HepG2 (cell line): ENCODE results near the gene MEIOB. TPM values are rescaled to one million over a fixed set of nuclear protein-coding genes. Genes with fewer than 3 reads are reported as not detected.
A peak's percentile ranks its signal among the peaks of the same experiment; 100 is the strongest.

ENCODE experiments used
- BORCS8-MEF2B ChIP-seq: sonication (generic); formaldehyde crosslinking; IDR thresholded peaks from 2 replicates; pipeline ENCODE4 v1.8.0; 2022; ENCODE audit warnings: mild to moderate bottlenecking, missing genetic modification reagents
- CEBPB ChIP-seq: IDR thresholded peaks from 2 replicates; pipeline ENCODE4 v1.6.1; 2011; ENCODE audit warnings: low read depth, low read length, improper control_type of control experiment, borderline replicate concordance
- ELF1 ChIP-seq: sonication (generic); formaldehyde crosslinking; IDR thresholded peaks from 2 replicates; pipeline ENCODE4 v1.4.0; 2020; ENCODE audit warnings: missing genetic modification reagents
- FLYWCH1 ChIP-seq: sonication (generic); formaldehyde crosslinking; IDR thresholded peaks from 2 replicates; pipeline ENCODE4 v1.8.1; 2023; ENCODE audit warnings: mild to moderate bottlenecking, missing genetic modification reagents
- GTF2F1 ChIP-seq: fragments of 150-350 bp; IDR thresholded peaks from 2 replicates; pipeline ENCODE4 v1.6.1; 2014; ENCODE audit warnings: low read length
- JDP2 ChIP-seq: sonication (generic); formaldehyde crosslinking; IDR thresholded peaks from 2 replicates; pipeline ENCODE4 v1.8.1; 2022; ENCODE audit warnings: missing genetic modification reagents, borderline replicate concordance
- MED1 ChIP-seq: sonication (generic); formaldehyde crosslinking; IDR thresholded peaks from 2 replicates; pipeline ENCODE4 v1.4.0; 2020; ENCODE audit warnings: missing genetic modification reagents
- MTA1 ChIP-seq: sonication (generic); formaldehyde crosslinking; IDR thresholded peaks from 2 replicates; pipeline ENCODE4 v1.4.0; 2020; ENCODE audit warnings: missing genetic modification reagents, mild to moderate bottlenecking, borderline replicate concordance
- MXI1 ChIP-seq: IDR thresholded peaks from 3 replicates; pipeline ENCODE4 v1.6.1; 2012; ENCODE audit warnings: low read depth, low read length, inconsistent platforms, borderline replicate concordance
- RELA ChIP-seq: sonication (generic); formaldehyde crosslinking; IDR thresholded peaks from 2 replicates; pipeline ENCODE4 v1.4.0; 2020; ENCODE audit warnings: missing genetic modification reagents
- RFX1 ChIP-seq: fragments of 450-650 bp; IDR thresholded peaks from 2 replicates; pipeline ENCODE4 v1.6.1; 2017
- SALL1 ChIP-seq: sonication (generic); formaldehyde crosslinking; IDR thresholded peaks from 2 replicates; pipeline ENCODE4 v1.8.0; 2022; ENCODE audit warnings: mild to moderate bottlenecking, missing genetic modification reagents
- ZNF12 ChIP-seq: sonication (generic); formaldehyde crosslinking; IDR thresholded peaks from 2 replicates; pipeline ENCODE4 v1.5.0; 2020; ENCODE audit warnings: missing genetic modification reagents
- ZNF124 ChIP-seq: sonication (generic); formaldehyde crosslinking; IDR thresholded peaks from 2 replicates; pipeline ENCODE4 v1.4.0; 2020; ENCODE audit warnings: missing genetic modification reagents
- ZNF180 ChIP-seq: sonication (generic); formaldehyde crosslinking; IDR thresholded peaks from 2 replicates; pipeline ENCODE4 v1.4.0; 2020; ENCODE audit warnings: low read depth, missing genetic modification reagents, borderline replicate concordance
- ZNF33A ChIP-seq: sonication (generic); formaldehyde crosslinking; IDR thresholded peaks from 2 replicates; pipeline ENCODE4 v1.5.1; 2020; ENCODE audit warnings: missing genetic modification reagents, mild to moderate bottlenecking, moderate library complexity, borderline replicate concordance
- ZNF629 ChIP-seq: sonication (generic); formaldehyde crosslinking; conservative IDR thresholded peaks from 2 replicates; pipeline ENCODE4 v1.5.0; 2020; ENCODE audit warnings: missing genetic modification reagents
- ZNF703 ChIP-seq: sonication (generic); formaldehyde crosslinking; IDR thresholded peaks from 2 replicates; pipeline ENCODE4 v1.5.1; 2020; ENCODE audit warnings: missing genetic modification reagents, mild to moderate bottlenecking, moderate library complexity, borderline replicate concordance
- ZNF724P ChIP-seq: sonication (generic); formaldehyde crosslinking; IDR thresholded peaks from 2 replicates; pipeline ENCODE4 v1.8.0; 2022; ENCODE audit warnings: missing genetic modification reagents, borderline replicate concordance
- polyA plus RNA-seq, 8 experiments: library from polyadenylated mRNA; depleted of rRNA in 3 of 8; stranded (reverse) in 7 of 8; unstranded in 1 of 8; fragments of >200 nt; fragmentation: Illumina TruSeq in 4 of 8; extraction: Trizol in 4 of 8; gene quantifications; 2 replicates each; pipeline versions ENCODE4 v1.2.1 to v1.2.3, GENCODE V29; 2011 to 2016; ENCODE audit warnings: low read depth in 4 of 8, missing spikeins in 1 of 8, mixed read lengths in 1 of 8; ENCODE audit not compliant: insufficient read depth in 1 of 8
- total RNA-seq, 5 experiments: library from RNA; depleted of rRNA; stranded (reverse); fragments of >200 nt; fragmentation: Illumina TruSeq; extraction: Trizol; gene quantifications; 2 replicates each; pipeline ENCODE4 v1.2.3, GENCODE V29; 2016; ENCODE audit warnings: low read depth in 1 of 5
- TF ChIP-seq, protein P1 (sequence below): sonication (generic); formaldehyde crosslinking; IDR thresholded peaks from 2 replicates; pipeline ENCODE4 v1.5.0; 2020; ENCODE audit warnings: missing genetic modification reagents, mild to moderate bottlenecking, borderline replicate concordance
- TF ChIP-seq, protein P2 (sequence below): fragments of 450-650 bp; IDR thresholded peaks from 2 replicates; pipeline ENCODE4 v1.6.1; 2016
- TF ChIP-seq, protein P3 (sequence below): sonication (generic); formaldehyde crosslinking; conservative IDR thresholded peaks from 2 replicates; pipeline ENCODE4 v1.4.0; 2020; ENCODE audit warnings: missing genetic modification reagents
- TF ChIP-seq, protein P4 (sequence below): sonication (generic); formaldehyde crosslinking; IDR thresholded peaks from 2 replicates; pipeline ENCODE4 v1.5.1; 2020; ENCODE audit warnings: mild to moderate bottlenecking, missing genetic modification reagents

Gene MEIOB
- total and polyA plus RNA-seq, 2 of the 13 experiments (the other 11 are each of a cell fraction or from before 2014, with no cell fraction given), result 0.17 TPM; not detected in 1

- TF ChIP-seq, protein P1, sequence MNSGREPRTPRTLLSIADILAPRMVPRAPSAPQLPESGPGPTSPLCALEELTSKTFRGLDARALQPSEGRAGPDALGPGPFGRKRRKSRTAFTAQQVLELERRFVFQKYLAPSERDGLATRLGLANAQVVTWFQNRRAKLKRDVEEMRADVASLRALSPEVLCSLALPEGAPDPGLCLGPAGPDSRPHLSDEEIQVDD (CRISPR knock-in tag), result no peak
- TF ChIP-seq, protein P2, sequence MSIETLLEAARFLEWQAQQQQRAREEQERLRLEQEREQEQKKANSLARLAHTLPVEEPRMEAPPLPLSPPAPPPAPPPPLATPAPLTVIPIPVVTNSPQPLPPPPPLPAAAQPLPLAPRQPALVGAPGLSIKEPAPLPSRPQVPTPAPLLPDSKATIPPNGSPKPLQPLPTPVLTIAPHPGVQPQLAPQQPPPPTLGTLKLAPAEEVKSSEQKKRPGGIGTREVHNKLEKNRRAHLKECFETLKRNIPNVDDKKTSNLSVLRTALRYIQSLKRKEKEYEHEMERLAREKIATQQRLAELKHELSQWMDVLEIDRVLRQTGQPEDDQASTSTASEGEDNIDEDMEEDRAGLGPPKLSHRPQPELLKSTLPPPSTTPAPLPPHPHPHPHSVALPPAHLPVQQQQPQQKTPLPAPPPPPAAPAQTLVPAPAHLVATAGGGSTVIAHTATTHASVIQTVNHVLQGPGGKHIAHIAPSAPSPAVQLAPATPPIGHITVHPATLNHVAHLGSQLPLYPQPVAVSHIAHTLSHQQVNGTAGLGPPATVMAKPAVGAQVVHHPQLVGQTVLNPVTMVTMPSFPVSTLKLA, result 0 out of 2 replicates have a peak, but pooled peaks have one; percentile 15
- TF ChIP-seq SALL1 (CRISPR knock-in tag), result peak; percentile 64; the same call in 1 of the 2 replicates
- no peak for TF ChIP-seq ZNF33A
- no peak for TF ChIP-seq ELF1 (CRISPR knock-in tag)
- no peak for TF ChIP-seq RFX1
- TF ChIP-seq BORCS8-MEF2B, result no peak
- no peak for TF ChIP-seq ZNF629 (CRISPR knock-in tag)
- no peak for TF ChIP-seq RELA
- TF ChIP-seq, protein P3, sequence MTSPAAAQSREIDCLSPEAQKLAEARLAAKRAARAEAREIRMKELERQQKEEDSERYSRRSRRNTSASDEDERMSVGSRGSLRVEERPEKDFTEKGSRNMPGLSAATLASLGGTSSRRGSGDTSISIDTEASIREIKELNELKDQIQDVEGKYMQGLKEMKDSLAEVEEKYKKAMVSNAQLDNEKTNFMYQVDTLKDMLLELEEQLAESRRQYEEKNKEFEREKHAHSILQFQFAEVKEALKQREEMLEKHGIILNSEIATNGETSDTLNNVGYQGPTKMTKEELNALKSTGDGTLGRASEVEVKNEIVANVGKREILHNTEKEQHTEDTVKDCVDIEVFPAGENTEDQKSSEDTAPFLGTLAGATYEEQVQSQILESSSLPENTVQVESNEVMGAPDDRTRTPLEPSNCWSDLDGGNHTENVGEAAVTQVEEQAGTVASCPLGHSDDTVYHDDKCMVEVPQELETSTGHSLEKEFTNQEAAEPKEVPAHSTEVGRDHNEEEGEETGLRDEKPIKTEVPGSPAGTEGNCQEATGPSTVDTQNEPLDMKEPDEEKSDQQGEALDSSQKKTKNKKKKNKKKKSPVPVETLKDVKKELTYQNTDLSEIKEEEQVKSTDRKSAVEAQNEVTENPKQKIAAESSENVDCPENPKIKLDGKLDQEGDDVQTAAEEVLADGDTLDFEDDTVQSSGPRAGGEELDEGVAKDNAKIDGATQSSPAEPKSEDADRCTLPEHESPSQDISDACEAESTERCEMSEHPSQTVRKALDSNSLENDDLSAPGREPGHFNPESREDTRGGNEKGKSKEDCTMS (CRISPR knock-in tag), result no peak
- no peak for TF ChIP-seq ZNF724P
- no peak for TF ChIP-seq ZNF180 (CRISPR knock-in tag)
- TF ChIP-seq ZNF703, result no peak
- TF ChIP-seq, protein P4, sequence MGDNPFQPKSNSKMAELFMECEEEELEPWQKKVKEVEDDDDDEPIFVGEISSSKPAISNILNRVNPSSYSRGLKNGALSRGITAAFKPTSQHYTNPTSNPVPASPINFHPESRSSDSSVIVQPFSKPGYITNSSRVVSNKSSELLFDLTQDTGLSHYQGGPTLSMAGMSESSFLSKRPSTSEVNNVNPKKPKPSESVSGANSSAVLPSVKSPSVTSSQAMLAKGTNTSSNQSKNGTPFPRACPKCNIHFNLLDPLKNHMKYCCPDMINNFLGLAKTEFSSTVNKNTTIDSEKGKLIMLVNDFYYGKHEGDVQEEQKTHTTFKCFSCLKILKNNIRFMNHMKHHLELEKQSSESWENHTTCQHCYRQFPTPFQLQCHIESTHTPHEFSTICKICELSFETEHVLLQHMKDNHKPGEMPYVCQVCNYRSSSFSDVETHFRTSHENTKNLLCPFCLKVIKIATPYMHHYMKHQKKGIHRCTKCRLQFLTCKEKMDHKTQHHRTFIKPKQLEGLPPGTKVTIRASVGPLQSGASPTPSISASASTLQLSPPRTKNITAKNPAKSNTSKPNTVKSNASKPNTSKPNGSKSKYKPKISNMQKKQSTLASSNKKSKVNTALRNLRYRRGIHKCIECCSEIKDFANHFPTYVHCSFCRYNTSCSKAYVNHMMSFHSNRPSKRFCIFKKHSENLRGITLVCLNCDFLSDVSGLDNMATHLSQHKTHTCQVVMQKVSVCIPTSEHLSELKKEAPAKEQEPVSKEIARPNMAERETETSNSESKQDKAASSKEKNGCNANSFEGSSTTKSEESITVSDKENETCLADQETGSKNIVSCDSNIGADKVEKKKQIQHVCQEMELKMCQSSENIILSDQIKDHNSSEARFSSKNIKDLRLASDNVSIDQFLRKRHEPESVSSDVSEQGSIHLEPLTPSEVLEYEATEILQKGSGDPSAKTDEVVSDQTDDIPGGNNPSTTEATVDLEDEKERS (CRISPR knock-in tag), result no peak
- peak; percentile 53; the same call in 1 of the 2 replicates for TF ChIP-seq ZNF124 (CRISPR knock-in tag)
- TF ChIP-seq GTF2F1, result no peak
- TF ChIP-seq MED1 (CRISPR knock-in tag), result peak; percentile 41; the same call in 1 of the 2 replicates
- no peak for TF ChIP-seq FLYWCH1
- TF ChIP-seq MXI1, result peak; percentile 77; the same call in 1 of the 3 replicates
- no peak for TF ChIP-seq ZNF12 (CRISPR knock-in tag)
- peak; percentile 34; the same call in 1 of the 2 replicates for TF ChIP-seq MTA1 (CRISPR knock-in tag)
- no peak for TF ChIP-seq CEBPB
- no peak for TF ChIP-seq JDP2 (CRISPR knock-in tag)
Observed at GRCh38 chr16:1812732-1813163, 59.2 kb downstream of the MEIOB start (continued).
